AG09309 (cell line): ENCODE results near the gene PACSIN3.

ENCODE experiments used
- DNase-seq: peaks from one replicate; pipeline ENCODE4 v3.0.0-alpha.2; 2010; ENCODE audit warnings: low read depth
- H3K4me3 ChIP-seq: 2 replicates; pipeline ENCODE4 v1.5.1; 2011; ENCODE audit warnings: mild to moderate bottlenecking, low read depth, low read length, moderate library complexity; ENCODE audit not compliant: control insufficient read depth
- CTCF ChIP-seq: IDR thresholded peaks from 2 replicates; pipeline ENCODE4 v1.5.1; 2011; ENCODE audit warnings: mild to moderate bottlenecking, low read depth, low read length, inconsistent platforms; ENCODE audit not compliant: insufficient read depth, control insufficient read depth; ENCODE audit errors: missing control alignments

Gene PACSIN3

GRCh38 chr11:47136327-47136726 is 49.9 kb downstream of the PACSIN3 start:
- DNase-seq: no peak
- H3K4me3 ChIP-seq: no peak overlapping the region
- no peak for TF ChIP-seq CTCF

GRCh38 chr11:47132981-47133380 is 53.3 kb downstream of the PACSIN3 start:
- DNase-seq: no peak
- no peak overlapping the region for H3K4me3 ChIP-seq
- no peak for TF ChIP-seq CTCF

- DNase-seq: no peak
- no peak overlapping the region for H3K4me3 ChIP-seq
- no peak for TF ChIP-seq CTCF
These were observed 53.7 kb downstream of the PACSIN3 start for GRCh38 chr11:47132490-47132889.

GRCh38 chr11:47131136-47131535 is 55.1 kb downstream of the PACSIN3 start:
- H3K4me3 ChIP-seq: no peak overlapping the region
- TF ChIP-seq CTCF: no peak
- DNase-seq: no peak

- no peak for DNase-seq
- H3K4me3 ChIP-seq: no peak overlapping the region
- TF ChIP-seq CTCF: no peak
These were observed 55.7 kb downstream of the PACSIN3 start for GRCh38 chr11:47130543-47130942.
